Epithelial cell of esophagus (primary cell): ENCODE measurements around the gene C18orf63.
"Not testable (repeated sequence)": the region's sequence is repeated elsewhere in the genome, so short reads cannot be mapped to it uniquely, and the experiment has no call there.

Experiments used
- DNase-seq: peaks from one replicate; pipeline ENCODE4 v3.0.0; 2010; ENCODE audit warnings: low read depth
- H3K4me3 ChIP-seq: 2 replicates; pipeline ENCODE4 v1.5.1; 2011; ENCODE audit warnings: mild to moderate bottlenecking, low read length, control low read depth
- TF ChIP-seq, protein P1 (sequence below): IDR thresholded peaks from 2 replicates; pipeline ENCODE4 v1.5.1; 2011; ENCODE audit warnings: low read depth, mild to moderate bottlenecking, low read length, control low read depth, inconsistent platforms; ENCODE audit not compliant: insufficient read depth; ENCODE audit errors: missing control alignments

The C18orf63 gene

DNA sequence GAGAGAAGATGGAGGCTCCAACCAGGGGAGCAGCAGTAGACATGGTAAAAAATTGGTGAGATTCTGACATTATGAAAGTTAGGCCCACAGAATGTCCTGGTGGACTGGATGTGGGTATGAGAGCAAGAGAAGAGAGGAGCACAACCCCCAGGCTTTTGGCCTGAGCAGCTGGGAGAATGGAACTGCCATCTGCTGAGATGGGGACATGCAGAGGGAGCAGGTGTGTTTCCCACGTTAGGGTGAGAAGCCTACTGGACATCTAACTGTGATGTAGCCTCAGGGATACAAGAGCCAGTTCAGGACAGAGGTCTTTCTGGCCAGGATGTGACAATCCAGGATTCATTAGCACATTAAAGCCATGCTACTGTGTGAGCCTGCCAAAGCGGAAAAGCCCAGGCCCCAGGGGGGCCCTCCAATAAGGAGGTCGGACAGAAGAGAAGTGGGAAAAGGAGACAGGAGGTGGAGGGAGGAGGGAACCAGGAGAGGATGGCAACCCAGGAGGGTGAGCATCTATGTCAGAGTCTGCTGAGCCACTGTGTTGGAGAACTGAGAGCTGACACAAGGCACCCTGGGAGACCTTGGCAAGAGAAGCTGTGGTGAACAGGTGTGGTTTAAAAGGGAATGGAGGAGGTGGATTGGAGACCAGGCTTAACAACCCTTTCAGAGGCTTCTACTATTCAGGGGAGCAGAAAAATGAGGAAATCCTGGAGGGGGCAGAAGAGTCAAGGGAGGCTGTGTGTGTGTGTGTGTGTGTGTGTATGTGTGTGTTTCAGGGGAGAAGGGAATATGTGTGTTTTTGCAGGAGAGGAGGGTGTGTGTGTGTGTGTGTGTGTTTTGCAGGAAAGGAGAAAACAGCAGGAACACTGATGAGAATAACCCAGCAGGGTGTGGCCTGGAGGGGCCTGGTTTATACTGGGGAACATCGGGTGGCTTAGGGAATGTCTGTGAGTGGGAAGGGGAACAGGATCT is 34.3 kb upstream of the C18orf63 start:
- DNase-seq: no peak
- H3K4me3 ChIP-seq: no peak overlapping the region
- TF ChIP-seq, protein P1, sequence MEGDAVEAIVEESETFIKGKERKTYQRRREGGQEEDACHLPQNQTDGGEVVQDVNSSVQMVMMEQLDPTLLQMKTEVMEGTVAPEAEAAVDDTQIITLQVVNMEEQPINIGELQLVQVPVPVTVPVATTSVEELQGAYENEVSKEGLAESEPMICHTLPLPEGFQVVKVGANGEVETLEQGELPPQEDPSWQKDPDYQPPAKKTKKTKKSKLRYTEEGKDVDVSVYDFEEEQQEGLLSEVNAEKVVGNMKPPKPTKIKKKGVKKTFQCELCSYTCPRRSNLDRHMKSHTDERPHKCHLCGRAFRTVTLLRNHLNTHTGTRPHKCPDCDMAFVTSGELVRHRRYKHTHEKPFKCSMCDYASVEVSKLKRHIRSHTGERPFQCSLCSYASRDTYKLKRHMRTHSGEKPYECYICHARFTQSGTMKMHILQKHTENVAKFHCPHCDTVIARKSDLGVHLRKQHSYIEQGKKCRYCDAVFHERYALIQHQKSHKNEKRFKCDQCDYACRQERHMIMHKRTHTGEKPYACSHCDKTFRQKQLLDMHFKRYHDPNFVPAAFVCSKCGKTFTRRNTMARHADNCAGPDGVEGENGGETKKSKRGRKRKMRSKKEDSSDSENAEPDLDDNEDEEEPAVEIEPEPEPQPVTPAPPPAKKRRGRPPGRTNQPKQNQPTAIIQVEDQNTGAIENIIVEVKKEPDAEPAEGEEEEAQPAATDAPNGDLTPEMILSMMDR: no peak

DNA sequence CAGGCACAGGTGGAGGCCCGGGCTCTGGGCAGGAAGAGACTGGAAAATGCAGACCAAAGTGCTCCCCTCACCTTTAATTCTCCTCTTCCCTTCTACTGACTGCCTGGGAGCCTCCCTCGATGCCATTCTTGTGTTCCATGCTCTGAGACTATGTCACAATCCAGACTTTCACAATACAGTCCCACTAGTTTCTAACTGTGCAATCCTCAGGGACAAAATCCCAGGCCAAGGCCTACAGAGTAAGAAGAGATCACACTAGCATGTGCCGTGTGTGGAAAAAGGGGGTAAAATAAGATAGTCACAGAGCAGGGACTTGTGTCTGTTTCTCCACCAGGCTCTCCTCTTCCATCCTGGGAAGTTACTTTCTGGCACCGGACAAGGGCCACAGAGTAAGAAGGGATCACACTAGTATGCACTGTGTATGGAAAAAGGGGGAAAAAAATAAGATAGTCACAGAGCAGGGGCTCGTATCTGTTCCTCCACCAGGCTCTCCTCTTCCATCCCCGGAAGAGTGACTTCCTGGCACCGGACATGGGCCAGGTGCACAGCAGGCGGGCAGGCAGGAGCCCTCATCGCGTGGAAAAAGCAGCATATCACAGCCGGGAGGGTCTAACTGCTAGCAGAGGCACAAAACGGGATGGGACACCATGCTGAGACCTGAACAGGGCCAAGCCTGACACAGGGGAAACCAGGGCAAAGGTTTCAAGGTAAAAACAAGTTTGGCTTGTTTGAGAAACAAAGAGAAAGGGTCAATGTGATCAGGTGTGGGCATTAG is 33.5 kb upstream of the C18orf63 start:
- no peak overlapping the region for H3K4me3 ChIP-seq
- TF ChIP-seq, protein P1: no peak
- peak; percentile 43 for DNase-seq

DNA sequence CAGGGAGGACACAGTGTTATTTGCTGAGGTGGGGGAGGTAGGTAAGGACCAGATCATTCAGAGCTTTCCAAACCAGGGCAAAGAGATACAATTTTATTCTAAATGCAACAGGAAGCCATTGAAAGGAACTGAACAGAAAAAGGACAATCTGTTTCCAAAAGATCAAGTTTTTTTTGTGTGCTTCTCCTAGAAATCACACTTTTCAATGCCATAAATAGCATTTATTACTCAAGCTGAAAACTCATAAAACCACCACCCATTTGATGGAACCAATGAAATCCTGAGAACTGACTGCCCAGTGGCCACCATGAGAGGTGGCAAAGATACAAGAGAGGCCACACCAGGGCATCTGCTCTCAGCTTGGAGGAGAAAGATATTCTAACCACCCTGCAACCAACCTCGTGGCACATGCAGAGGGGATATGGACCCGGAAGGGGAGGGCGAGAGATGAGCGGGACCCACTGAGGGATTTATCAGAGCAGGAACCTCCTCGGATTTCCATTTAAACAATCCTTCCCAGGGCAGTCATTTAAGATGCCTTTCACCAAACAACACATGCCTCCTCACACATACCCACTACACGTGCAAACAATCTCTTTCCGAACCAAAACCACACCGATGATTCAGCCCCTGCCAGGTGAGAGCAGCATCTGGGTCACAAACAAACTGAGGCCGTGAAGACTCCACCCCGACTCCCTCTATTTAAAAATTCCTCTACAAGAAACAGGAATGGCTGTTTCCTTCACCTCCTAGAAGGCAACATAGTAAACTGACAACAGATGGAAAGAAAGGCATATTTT is 32.7 kb upstream of the C18orf63 start:
- TF ChIP-seq, protein P1: no peak
- peak; percentile 56 for DNase-seq

DNA sequence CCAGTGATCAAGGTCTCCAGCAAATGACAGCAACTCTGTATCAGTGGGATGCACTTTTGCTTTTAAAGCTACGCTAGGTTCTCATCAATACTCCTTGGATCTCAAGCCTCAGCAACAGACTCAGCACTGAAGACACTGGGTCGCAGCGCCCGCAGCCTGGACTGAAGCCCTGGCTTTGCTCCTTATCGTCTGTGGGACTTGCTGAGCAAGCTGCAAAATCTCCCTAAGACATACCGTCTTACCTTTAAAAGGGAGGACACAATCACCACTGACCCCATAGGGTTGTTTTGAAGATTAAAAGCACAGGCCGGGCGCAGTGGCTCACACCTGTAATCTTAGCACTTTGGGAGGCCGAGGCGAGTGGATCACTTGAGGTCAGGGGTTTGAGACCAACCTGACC is 32.0 kb upstream of the C18orf63 start:
- TF ChIP-seq, protein P1: no peak
- DNase-seq: no peak
- no peak overlapping the region for H3K4me3 ChIP-seq

More for the DNA sequence above, 32.7 kb upstream of the C18orf63 start:
- no peak overlapping the region for H3K4me3 ChIP-seq

DNA sequence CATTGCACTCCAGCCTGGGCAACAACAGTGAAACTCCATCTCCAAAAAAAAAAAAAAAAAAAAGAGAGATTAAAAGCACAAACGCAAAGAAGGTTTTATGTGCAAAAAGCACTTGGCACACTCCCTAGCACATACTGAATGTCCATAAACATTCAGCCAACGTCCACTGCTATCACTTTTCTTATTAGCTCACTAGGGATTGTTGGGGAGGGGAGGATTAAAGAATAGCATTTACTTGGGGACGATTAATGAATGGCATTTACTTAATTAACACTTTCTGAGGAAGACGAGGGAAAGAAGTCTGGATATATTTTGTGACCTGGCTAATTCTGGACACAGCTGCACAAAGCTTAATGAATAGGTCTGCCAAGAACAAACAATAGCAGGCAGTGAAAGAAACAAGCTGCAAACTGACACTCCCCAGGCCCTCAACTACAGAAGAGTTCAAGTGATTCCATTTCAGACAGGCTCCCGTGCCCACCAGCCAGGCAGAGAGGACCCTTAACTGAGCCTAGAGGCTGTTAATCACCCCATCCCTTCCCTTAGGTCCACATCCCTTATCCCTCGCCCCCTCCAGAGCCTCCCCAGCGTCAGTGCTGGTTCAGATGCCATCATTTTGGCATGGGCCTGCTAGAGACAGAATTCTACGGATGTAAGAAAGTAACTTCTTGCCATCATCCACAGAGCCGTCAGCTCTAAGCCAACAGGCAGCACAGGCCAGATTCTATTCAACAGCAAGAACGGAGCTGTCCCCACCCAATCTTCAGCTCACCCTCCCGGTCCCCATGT is 31.3 kb upstream of the C18orf63 start:
- no peak for DNase-seq
- no peak overlapping the region for H3K4me3 ChIP-seq
- TF ChIP-seq, protein P1: no peak

DNA sequence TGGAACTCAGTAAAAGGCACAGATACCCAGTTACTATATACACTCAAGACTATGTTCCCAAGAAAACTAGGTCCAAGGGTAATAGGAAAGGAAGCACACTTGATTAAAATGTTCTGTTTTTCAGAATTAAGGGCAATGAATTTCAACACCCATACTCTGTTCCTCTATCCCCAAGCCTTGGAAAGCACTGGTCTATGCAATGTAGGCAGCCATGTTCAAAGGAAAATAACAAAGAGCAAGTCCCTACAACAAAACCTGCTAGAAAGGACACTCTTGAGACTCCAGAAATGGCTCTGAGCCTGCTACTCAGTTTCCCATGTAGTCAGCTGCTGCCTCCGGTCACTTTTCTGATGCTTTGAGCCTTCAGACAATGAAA is 30.7 kb upstream of the C18orf63 start:
- TF ChIP-seq, protein P1: no peak
- DNase-seq: no peak
- H3K4me3 ChIP-seq: no peak overlapping the region

DNA sequence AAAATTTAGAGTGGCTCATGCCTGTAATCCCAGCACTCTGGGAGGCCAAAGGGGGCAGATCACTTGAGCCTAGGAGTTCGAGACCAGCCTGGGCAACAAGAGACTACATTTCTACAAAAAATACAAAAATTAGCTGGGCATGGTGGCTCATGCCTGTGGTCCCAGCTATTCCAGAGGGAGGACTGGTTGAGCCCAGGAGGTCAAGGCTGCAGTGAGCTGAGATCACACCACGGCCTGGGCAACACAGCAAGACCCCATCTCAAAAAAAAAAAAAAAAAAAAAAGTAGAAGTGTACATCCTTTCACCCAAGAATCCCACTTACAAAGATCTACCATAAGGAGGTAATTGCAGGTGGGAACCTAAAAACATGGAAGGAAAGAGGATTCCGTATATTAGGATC is 30.1 kb upstream of the C18orf63 start:
- not testable (repeated sequence) for DNase-seq, H3K4me3 ChIP-seq
